ENCODE measurements around the gene KL. TPM values are rescaled to one million over a fixed set of nuclear protein-coding genes. Genes with fewer than 3 reads are reported as not detected.

Gene KL
- total and polyA plus RNA-seq, 12 donors = 0.24 to 2.8 (median 0.78) TPM

GRCh38 chr13:33006638-33007037 is 9.6 kb upstream of the KL start:
- Histone ChIP-seq H3K27me3 (no peaks in the 10 kb centered on the region), H3K27ac (no peak overlapping the region), H3K4me1 (replicated peaks in 1 of 2) (no peaks in the 10 kb centered on the region), H3K4me3 (no peak overlapping the region), H3K36me3 (replicated peaks in 1 of 2) (no peaks in the 10 kb centered on the region), H3K9me3 (replicated peaks in 1 of 3) (no peaks in the 10 kb centered on the region)
- intact Hi-C loops (cut with DNase I) = no loop called here
- no peak for TF ChIP-seq POLR2A (IDR thresholded peaks at IDR 0.05)
- no peak for TF ChIP-seq CTCF (IDR thresholded peaks at IDR 0.05)
- WGBS, 4 donors = 83 to 97% (median 90%) methylated on average over 3 of the region's 3 CpGs
- DNase-seq = no peak

GRCh38 chr13:33007237-33007636 is 9.0 kb upstream of the KL start:
- Histone ChIP-seq H3K9me3 (replicated peaks in 1 of 3) (no peaks in the 10 kb centered on the region), H3K36me3 (replicated peaks in 1 of 2) (no peaks in the 10 kb centered on the region), H3K4me1 (replicated peaks in 1 of 2) (no peaks in the 10 kb centered on the region), H3K27me3 (no peaks in the 10 kb centered on the region), H3K4me3 (no peak overlapping the region), H3K27ac (no peak overlapping the region)
- intact Hi-C loops (cut with DNase I) = no loop called here
- 92 to 98% (median 95%) methylated on average over 2 of the region's 2 CpGs for WGBS, 4 donors
- TF ChIP-seq POLR2A (IDR thresholded peaks at IDR 0.05) (no peak), CTCF (IDR thresholded peaks at IDR 0.05) (no peak)
- DNase-seq = no peak

GRCh38 chr13:33007950-33008349 is 8.3 kb upstream of the KL start:
- Histone ChIP-seq H3K27ac (no peak overlapping the region), H3K4me1 (replicated peaks in 1 of 2) (no peaks in the 10 kb centered on the region), H3K9me3 (replicated peaks in 1 of 3) (no peaks in the 10 kb centered on the region), H3K27me3 (no peaks in the 10 kb centered on the region), H3K4me3 (no peak overlapping the region), H3K36me3 (replicated peaks in 1 of 2) (no peaks in the 10 kb centered on the region)
- TF ChIP-seq CTCF (IDR thresholded peaks at IDR 0.05) = no peak
- TF ChIP-seq POLR2A (IDR thresholded peaks at IDR 0.05) = no peak
- intact Hi-C loops (cut with DNase I) = no loop called here
- 86 to 89% (median 87%) methylated on average over 3 of the region's 3 CpGs for WGBS, 4 donors
- no peak for DNase-seq

GRCh38 chr13:33008946-33009722 is 7.1 kb upstream of the KL start:
- Histone ChIP-seq H3K4me3 (no peak overlapping the region), H3K27ac (no peak overlapping the region), H3K9me3 (replicated peaks in 1 of 3) (no peaks in the 10 kb centered on the region), H3K27me3 (no peaks in the 10 kb centered on the region), H3K36me3 (replicated peaks in 1 of 2) (no peaks in the 10 kb centered on the region), H3K4me1 (replicated peaks in 1 of 2) (no peaks in the 10 kb centered on the region)
- DNase-seq = no peak
- 51 to 71% (median 65%) methylated on average over 5 of the region's 5 CpGs for WGBS, 4 donors
- TF ChIP-seq POLR2A (IDR thresholded peaks at IDR 0.05) (no peak), CTCF (IDR thresholded peaks at IDR 0.05) (no peak)
- intact Hi-C loops (cut with DNase I) = no loop called here

All from adrenal gland (tissue), 12 donors.